ENCODE results near the gene ACKR1. TPM values are rescaled to one million over a fixed set of nuclear protein-coding genes. Genes with fewer than 3 reads are reported as not detected.

The ACKR1 gene, protein sequence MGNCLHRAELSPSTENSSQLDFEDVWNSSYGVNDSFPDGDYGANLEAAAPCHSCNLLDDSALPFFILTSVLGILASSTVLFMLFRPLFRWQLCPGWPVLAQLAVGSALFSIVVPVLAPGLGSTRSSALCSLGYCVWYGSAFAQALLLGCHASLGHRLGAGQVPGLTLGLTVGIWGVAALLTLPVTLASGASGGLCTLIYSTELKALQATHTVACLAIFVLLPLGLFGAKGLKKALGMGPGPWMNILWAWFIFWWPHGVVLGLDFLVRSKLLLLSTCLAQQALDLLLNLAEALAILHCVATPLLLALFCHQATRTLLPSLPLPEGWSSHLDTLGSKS
- total RNA-seq (10 to 100 TPM in 1 of 2 donors, under 1 TPM in 1; 0.08 to 17.2 TPM), polyA plus RNA-seq (under 1 TPM in 1 of 2 donors, not detected in 1; 0.48 TPM)

DNA sequence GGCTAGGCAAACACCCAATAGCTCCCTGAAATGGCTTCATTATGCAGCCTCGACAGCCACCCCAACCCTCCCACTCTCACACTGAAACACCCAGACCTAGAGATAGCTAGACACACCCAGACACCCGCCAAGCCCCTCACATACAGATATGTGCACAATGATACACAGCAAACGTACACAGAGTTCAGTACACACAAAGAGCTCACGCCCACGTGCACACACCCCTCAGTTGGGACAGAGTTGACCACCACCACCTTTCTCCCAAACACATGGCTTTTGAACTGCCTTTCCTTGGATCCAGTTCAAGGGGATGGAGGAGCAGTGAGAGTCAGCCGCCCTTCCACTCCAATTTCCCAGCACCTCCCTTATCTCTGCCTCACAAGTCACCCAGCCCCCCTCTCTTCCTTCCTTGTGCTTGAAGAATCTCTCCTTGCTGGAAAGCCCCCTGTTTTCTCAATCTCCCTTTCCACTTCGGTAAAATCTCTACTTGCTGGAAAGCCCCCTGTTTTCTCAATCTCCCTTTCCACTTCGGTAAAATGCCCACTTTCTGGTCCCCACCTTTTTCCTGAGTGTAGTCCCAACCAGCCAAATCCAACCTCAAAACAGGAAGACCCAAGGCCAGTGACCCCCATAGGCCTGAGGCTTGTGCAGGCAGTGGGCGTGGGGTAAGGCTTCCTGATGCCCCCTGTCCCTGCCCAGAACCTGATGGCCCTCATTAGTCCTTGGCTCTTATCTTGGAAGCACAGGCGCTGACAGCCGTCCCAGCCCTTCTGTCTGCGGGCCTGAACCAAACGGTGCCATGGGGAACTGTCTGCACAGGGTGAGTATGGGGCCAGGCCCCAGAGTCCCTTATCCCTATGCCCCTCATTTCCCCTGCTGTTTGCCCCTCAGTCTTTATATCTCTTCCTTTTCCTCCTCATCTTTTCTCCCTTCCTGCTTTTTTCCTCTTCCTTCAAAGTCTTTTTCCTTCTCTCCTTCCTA, at the start of gene ACKR1:
ACKR1 (plus strand) TSS at position 715 of the 981 bp plus-strand sequence; CDS start at position 800, 85 bp downstream.
- Histone ChIP-seq H3K4me3 (ENCODE audit: low read depth in 1 of 3, low read length in 3 of 3) (no peak within 1 kb of the TSS), H3K27me3 (ENCODE audit: control insufficient read depth in 4 of 4, insufficient read depth in 4 of 4, low read length in 3 of 4) (no peaks in the 10 kb centered on the region), H3K9me3 (ENCODE audit: control insufficient read depth in 4 of 4, low read length in 3 of 4) (no peaks in the 10 kb centered on the region), H3K4me1 (ENCODE audit: control insufficient read depth in 4 of 4, insufficient read depth in 4 of 4, low read length in 3 of 4) (no peaks in the 10 kb centered on the region), H3K27ac (ENCODE audit: low read depth in 1 of 2, low read length in 2 of 2) (no peak within 1 kb of the TSS), H3K36me3 (ENCODE audit: control insufficient read depth in 4 of 4, insufficient read depth in 3 of 4, low read depth in 1 of 4, low read length in 3 of 4) (no peaks in the 10 kb centered on the region), H3K9ac (ENCODE audit: low read depth in 1 of 2, low read length in 2 of 2) (no peak within 1 kb of the TSS)
- DNase-seq (ENCODE audit: low spot score) = peak; percentile 77
- no peak for TF ChIP-seq JUND (IDR thresholded peaks at IDR 0.05)
- TF ChIP-seq HNF4A (conservative IDR thresholded peaks at IDR 0.05) = no peak
- TF ChIP-seq NR2F2 (IDR thresholded peaks at IDR 0.05) = no peak
- TF ChIP-seq, protein P1, sequence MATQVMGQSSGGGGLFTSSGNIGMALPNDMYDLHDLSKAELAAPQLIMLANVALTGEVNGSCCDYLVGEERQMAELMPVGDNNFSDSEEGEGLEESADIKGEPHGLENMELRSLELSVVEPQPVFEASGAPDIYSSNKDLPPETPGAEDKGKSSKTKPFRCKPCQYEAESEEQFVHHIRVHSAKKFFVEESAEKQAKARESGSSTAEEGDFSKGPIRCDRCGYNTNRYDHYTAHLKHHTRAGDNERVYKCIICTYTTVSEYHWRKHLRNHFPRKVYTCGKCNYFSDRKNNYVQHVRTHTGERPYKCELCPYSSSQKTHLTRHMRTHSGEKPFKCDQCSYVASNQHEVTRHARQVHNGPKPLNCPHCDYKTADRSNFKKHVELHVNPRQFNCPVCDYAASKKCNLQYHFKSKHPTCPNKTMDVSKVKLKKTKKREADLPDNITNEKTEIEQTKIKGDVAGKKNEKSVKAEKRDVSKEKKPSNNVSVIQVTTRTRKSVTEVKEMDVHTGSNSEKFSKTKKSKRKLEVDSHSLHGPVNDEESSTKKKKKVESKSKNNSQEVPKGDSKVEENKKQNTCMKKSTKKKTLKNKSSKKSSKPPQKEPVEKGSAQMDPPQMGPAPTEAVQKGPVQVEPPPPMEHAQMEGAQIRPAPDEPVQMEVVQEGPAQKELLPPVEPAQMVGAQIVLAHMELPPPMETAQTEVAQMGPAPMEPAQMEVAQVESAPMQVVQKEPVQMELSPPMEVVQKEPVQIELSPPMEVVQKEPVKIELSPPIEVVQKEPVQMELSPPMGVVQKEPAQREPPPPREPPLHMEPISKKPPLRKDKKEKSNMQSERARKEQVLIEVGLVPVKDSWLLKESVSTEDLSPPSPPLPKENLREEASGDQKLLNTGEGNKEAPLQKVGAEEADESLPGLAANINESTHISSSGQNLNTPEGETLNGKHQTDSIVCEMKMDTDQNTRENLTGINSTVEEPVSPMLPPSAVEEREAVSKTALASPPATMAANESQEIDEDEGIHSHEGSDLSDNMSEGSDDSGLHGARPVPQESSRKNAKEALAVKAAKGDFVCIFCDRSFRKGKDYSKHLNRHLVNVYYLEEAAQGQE (IDR thresholded peaks at IDR 0.05) = no peak
- no peak for TF ChIP-seq EGR1 (IDR thresholded peaks at IDR 0.05; ENCODE audit: low read depth in 2 of 2)
- TF ChIP-seq, protein P2, sequence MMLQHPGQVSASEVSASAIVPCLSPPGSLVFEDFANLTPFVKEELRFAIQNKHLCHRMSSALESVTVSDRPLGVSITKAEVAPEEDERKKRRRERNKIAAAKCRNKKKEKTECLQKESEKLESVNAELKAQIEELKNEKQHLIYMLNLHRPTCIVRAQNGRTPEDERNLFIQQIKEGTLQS (IDR thresholded peaks at IDR 0.05) = no peak
- TF ChIP-seq, protein P3, sequence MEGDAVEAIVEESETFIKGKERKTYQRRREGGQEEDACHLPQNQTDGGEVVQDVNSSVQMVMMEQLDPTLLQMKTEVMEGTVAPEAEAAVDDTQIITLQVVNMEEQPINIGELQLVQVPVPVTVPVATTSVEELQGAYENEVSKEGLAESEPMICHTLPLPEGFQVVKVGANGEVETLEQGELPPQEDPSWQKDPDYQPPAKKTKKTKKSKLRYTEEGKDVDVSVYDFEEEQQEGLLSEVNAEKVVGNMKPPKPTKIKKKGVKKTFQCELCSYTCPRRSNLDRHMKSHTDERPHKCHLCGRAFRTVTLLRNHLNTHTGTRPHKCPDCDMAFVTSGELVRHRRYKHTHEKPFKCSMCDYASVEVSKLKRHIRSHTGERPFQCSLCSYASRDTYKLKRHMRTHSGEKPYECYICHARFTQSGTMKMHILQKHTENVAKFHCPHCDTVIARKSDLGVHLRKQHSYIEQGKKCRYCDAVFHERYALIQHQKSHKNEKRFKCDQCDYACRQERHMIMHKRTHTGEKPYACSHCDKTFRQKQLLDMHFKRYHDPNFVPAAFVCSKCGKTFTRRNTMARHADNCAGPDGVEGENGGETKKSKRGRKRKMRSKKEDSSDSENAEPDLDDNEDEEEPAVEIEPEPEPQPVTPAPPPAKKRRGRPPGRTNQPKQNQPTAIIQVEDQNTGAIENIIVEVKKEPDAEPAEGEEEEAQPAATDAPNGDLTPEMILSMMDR (IDR thresholded peaks at IDR 0.05; ENCODE audit: low read depth, low read length, missing input control) = no peak
- no peak for TF ChIP-seq RAD21 (IDR thresholded peaks at IDR 0.05)
- WGBS = 58% methylated on average over 13 of the region's 13 CpGs

DNA sequence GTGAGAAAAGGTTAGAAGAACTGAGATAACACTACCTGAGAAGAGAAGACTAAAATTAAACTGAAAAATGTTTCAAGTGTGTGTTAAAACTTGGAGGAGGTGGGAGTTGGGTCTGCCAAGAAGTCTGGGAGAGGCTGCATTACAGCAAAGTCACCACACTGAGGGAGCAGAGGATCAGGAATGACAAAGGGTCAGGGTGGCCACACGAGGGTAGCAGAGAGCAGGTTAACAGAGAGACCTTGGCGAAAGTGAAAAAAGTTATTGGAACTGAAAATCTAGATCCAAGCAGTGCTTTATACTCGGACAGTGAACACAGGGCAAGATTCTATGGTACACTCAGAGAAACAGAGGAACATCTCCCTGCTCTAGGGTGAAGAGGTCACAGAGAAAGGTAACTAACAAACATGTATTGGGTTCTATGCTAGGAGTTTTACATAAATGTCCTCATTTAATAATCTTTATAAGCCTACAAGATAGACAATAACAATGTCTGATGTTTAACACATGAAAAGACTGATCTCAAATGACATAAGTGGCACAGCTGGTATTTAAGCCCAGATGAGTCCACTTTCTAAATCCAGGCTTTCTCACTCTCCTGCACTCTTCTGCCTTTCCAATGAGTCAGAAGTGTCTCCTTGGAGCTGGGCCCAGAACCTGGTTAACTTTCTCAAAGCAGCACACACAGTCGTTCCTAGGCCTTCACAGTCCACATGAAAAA, 43.5 kb upstream of the ACKR1 start:
- Histone ChIP-seq H3K9me3 (ENCODE audit: control insufficient read depth in 4 of 4, low read length in 3 of 4) (no peaks in the 10 kb centered on the region), H3K4me3 (ENCODE audit: low read depth in 1 of 3, low read length in 3 of 3) (no peak overlapping the region), H3K27ac (ENCODE audit: low read depth in 1 of 2, low read length in 2 of 2) (no peak overlapping the region), H3K36me3 (ENCODE audit: control insufficient read depth in 4 of 4, insufficient read depth in 3 of 4, low read depth in 1 of 4, low read length in 3 of 4) (no peaks in the 10 kb centered on the region), H3K4me1 (ENCODE audit: control insufficient read depth in 4 of 4, insufficient read depth in 4 of 4, low read length in 3 of 4) (peaks cover 0 to 3% (median 1%) of the 10 kb centered on the region in 4 donors), H3K27me3 (ENCODE audit: control insufficient read depth in 4 of 4, insufficient read depth in 4 of 4, low read length in 3 of 4) (peaks cover 0 to 8% (median 2%) of the 10 kb centered on the region in 4 donors), H3K9ac (ENCODE audit: low read depth in 1 of 2, low read length in 2 of 2) (no peak overlapping the region)
- DNase-seq (ENCODE audit: low spot score) = peak; percentile 82
- 3% methylated on average over 4 of the region's 4 CpGs for WGBS
- TF ChIP-seq YY1 (IDR thresholded peaks at IDR 0.05) = no peak
- peak; percentile 99 for TF ChIP-seq RAD21 (IDR thresholded peaks at IDR 0.05)
- TF ChIP-seq HNF4G (IDR thresholded peaks at IDR 0.05) = no peak
- TF ChIP-seq, protein P3 (IDR thresholded peaks at IDR 0.05; ENCODE audit: low read depth, low read length, missing input control) = peak; percentile 99
